Measurements from ENCODE around the gene SKA1. TPM values are rescaled to one million over a fixed set of nuclear protein-coding genes. Genes with fewer than 3 reads are reported as not detected.
A peak's percentile ranks its signal among the peaks of the same experiment; 100 is the strongest.

SKA1 gene
- total and polyA plus RNA-seq, 9 of the 15 experiments (the other 6 are each of a cell fraction or from before 2014, with no cell fraction given) = 27.8 to 67.2 (median 41.9) TPM

GRCh38 chr18:50396005-50396660 is 21.3 kb downstream of the SKA1 start (continued):
- TF ChIP-seq NR0B1 (IDR thresholded peaks at IDR 0.05; ENCODE audit: partially characterized antibody) (no peak), ESRRA (IDR thresholded peaks at IDR 0.05; ENCODE audit: borderline replicate concordance, low read depth) (peak; percentile 47; the same call in 1 of the 2 replicates), ZNF354B (CRISPR knock-in tag; IDR thresholded peaks at IDR 0.05) (no peak), ZNF197 (CRISPR knock-in tag; IDR thresholded peaks at IDR 0.05; ENCODE audit: low read depth) (no peak), FOSL1 (tag; conservative IDR thresholded peaks at IDR 0.05) (peak; percentile 49; the same call in 1 of the 2 replicates), ZNF134 (CRISPR knock-in tag; conservative IDR thresholded peaks at IDR 0.05) (no peak), FOXK2 (conservative IDR thresholded peaks at IDR 0.05 in 1 of 2, IDR thresholded peaks at IDR 0.05 in 1 of 2; ENCODE audit: low read depth in 2 of 2) (no peak), HMBOX1 (IDR thresholded peaks at IDR 0.05) (peak; percentile 96), BHLHE40 (IDR thresholded peaks at IDR 0.05; ENCODE audit: low read length) (0 out of 2 replicates have a peak, but pooled peaks have one; percentile 12), ETV5 (CRISPR knock-in tag; IDR thresholded peaks at IDR 0.05; ENCODE audit: low read depth) (no peak), RCOR1 (IDR thresholded peaks at IDR 0.05; ENCODE audit: borderline replicate concordance in 1 of 2, low read depth in 2 of 2, low read length in 2 of 2) (peak; percentile 55 to 98; a peak in 3 of 4 replicates), PHB2 (IDR thresholded peaks at IDR 0.05; ENCODE audit: low read depth) (0 out of 2 replicates have a peak, but pooled peaks have one; percentile 51), CEBPB (tag; IDR thresholded peaks at IDR 0.05) (peak; percentile 43; the same call in 1 of the 2 replicates), TAF15 (IDR thresholded peaks at IDR 0.05; ENCODE audit: low read depth, low read length) (no peak)
- TF ChIP-seq, protein P1, sequence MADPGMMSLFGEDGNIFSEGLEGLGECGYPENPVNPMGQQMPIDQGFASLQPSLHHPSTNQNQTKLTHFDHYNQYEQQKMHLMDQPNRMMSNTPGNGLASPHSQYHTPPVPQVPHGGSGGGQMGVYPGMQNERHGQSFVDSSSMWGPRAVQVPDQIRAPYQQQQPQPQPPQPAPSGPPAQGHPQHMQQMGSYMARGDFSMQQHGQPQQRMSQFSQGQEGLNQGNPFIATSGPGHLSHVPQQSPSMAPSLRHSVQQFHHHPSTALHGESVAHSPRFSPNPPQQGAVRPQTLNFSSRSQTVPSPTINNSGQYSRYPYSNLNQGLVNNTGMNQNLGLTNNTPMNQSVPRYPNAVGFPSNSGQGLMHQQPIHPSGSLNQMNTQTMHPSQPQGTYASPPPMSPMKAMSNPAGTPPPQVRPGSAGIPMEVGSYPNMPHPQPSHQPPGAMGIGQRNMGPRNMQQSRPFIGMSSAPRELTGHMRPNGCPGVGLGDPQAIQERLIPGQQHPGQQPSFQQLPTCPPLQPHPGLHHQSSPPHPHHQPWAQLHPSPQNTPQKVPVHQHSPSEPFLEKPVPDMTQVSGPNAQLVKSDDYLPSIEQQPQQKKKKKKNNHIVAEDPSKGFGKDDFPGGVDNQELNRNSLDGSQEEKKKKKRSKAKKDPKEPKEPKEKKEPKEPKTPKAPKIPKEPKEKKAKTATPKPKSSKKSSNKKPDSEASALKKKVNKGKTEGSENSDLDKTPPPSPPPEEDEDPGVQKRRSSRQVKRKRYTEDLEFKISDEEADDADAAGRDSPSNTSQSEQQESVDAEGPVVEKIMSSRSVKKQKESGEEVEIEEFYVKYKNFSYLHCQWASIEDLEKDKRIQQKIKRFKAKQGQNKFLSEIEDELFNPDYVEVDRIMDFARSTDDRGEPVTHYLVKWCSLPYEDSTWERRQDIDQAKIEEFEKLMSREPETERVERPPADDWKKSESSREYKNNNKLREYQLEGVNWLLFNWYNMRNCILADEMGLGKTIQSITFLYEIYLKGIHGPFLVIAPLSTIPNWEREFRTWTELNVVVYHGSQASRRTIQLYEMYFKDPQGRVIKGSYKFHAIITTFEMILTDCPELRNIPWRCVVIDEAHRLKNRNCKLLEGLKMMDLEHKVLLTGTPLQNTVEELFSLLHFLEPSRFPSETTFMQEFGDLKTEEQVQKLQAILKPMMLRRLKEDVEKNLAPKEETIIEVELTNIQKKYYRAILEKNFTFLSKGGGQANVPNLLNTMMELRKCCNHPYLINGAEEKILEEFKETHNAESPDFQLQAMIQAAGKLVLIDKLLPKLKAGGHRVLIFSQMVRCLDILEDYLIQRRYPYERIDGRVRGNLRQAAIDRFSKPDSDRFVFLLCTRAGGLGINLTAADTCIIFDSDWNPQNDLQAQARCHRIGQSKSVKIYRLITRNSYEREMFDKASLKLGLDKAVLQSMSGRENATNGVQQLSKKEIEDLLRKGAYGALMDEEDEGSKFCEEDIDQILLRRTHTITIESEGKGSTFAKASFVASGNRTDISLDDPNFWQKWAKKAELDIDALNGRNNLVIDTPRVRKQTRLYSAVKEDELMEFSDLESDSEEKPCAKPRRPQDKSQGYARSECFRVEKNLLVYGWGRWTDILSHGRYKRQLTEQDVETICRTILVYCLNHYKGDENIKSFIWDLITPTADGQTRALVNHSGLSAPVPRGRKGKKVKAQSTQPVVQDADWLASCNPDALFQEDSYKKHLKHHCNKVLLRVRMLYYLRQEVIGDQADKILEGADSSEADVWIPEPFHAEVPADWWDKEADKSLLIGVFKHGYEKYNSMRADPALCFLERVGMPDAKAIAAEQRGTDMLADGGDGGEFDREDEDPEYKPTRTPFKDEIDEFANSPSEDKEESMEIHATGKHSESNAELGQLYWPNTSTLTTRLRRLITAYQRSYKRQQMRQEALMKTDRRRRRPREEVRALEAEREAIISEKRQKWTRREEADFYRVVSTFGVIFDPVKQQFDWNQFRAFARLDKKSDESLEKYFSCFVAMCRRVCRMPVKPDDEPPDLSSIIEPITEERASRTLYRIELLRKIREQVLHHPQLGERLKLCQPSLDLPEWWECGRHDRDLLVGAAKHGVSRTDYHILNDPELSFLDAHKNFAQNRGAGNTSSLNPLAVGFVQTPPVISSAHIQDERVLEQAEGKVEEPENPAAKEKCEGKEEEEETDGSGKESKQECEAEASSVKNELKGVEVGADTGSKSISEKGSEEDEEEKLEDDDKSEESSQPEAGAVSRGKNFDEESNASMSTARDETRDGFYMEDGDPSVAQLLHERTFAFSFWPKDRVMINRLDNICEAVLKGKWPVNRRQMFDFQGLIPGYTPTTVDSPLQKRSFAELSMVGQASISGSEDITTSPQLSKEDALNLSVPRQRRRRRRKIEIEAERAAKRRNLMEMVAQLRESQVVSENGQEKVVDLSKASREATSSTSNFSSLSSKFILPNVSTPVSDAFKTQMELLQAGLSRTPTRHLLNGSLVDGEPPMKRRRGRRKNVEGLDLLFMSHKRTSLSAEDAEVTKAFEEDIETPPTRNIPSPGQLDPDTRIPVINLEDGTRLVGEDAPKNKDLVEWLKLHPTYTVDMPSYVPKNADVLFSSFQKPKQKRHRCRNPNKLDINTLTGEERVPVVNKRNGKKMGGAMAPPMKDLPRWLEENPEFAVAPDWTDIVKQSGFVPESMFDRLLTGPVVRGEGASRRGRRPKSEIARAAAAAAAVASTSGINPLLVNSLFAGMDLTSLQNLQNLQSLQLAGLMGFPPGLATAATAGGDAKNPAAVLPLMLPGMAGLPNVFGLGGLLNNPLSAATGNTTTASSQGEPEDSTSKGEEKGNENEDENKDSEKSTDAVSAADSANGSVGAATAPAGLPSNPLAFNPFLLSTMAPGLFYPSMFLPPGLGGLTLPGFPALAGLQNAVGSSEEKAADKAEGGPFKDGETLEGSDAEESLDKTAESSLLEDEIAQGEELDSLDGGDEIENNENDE (IDR thresholded peaks at IDR 0.05; ENCODE audit: low read depth, low read length) = no peak
